Measurements from ENCODE around the gene IFT122. TPM values are rescaled to one million over a fixed set of nuclear protein-coding genes. Genes with fewer than 3 reads are reported as not detected.
"Not testable (repeated sequence)": the region's sequence is repeated elsewhere in the genome, so short reads cannot be mapped to it uniquely, and the experiment has no call there.

Gene IFT122
- total and polyA plus RNA-seq, 4 donors: 26.5 to 44.0 (median 36.7) TPM

- peaks cover 51% of the 10 kb centered on the region for H3K36me3 ChIP-seq (ENCODE audit: control insufficient read depth, insufficient read depth, low read length)
- not testable (repeated sequence) for H3K27ac ChIP-seq (ENCODE audit: low read depth, low read length)
- WGBS (ENCODE audit: insufficient coverage): 100% methylated on average over 5 of the region's 14 CpGs
These were observed 59.7 kb downstream of the IFT122 start for GRCh38 chr3:129499604-129500333.

GRCh38 chr3:129500334-129500658, 60.3 kb downstream of the IFT122 start:
- H3K27ac ChIP-seq (ENCODE audit: low read depth, low read length): no peak overlapping the region
- 100% methylated on average over 2 of the region's 5 CpGs for WGBS (ENCODE audit: insufficient coverage)
- H3K9me3 ChIP-seq (ENCODE audit: control insufficient read depth, insufficient read depth, low read length): no peaks in the 10 kb centered on the region
- peaks cover 50% of the 10 kb centered on the region for H3K36me3 ChIP-seq (ENCODE audit: control insufficient read depth, insufficient read depth, low read length)
- DNase-seq (ENCODE audit: low read depth in 4 of 6, low spot score in 6 of 6): no peak
- no peak overlapping the region for H3K4me3 ChIP-seq (ENCODE audit: low read depth, low read length)
- H3K27me3 ChIP-seq (ENCODE audit: control insufficient read depth, insufficient read depth, low read length): no peaks in the 10 kb centered on the region
- peaks cover 11% of the 10 kb centered on the region for H3K4me1 ChIP-seq (ENCODE audit: control insufficient read depth, insufficient read depth, low read length)

More at GRCh38 chr3:129499604-129500333, 59.7 kb downstream of the IFT122 start:
- H3K27me3 ChIP-seq (ENCODE audit: control insufficient read depth, insufficient read depth, low read length); H3K9me3 ChIP-seq (ENCODE audit: control insufficient read depth, insufficient read depth, low read length); H3K4me3 ChIP-seq (ENCODE audit: low read depth, low read length); DNase-seq (ENCODE audit: low read depth in 4 of 6, low spot score in 6 of 6): not testable (repeated sequence)
- H3K4me1 ChIP-seq (ENCODE audit: control insufficient read depth, insufficient read depth, low read length): peaks cover 11% of the 10 kb centered on the region

GRCh38 chr3:129501630-129502029, 61.6 kb downstream of the IFT122 start:
- DNase-seq (ENCODE audit: low read depth in 4 of 6, low spot score in 6 of 6): no peak
- peaks cover 21% of the 10 kb centered on the region for H3K4me1 ChIP-seq (ENCODE audit: control insufficient read depth, insufficient read depth, low read length)
- H3K9me3 ChIP-seq (ENCODE audit: control insufficient read depth, insufficient read depth, low read length): no peaks in the 10 kb centered on the region
- H3K36me3 ChIP-seq (ENCODE audit: control insufficient read depth, insufficient read depth, low read length): peaks cover 43% of the 10 kb centered on the region
- H3K27ac ChIP-seq (ENCODE audit: low read depth, low read length): no peak overlapping the region
- no peak overlapping the region for H3K4me3 ChIP-seq (ENCODE audit: low read depth, low read length)
- no peaks in the 10 kb centered on the region for H3K27me3 ChIP-seq (ENCODE audit: control insufficient read depth, insufficient read depth, low read length)
- WGBS (ENCODE audit: insufficient coverage): 100% methylated on average over 1 of the region's 5 CpGs

- Histone ChIP-seq H3K27me3 (ENCODE audit: control insufficient read depth, insufficient read depth, low read length) (no peaks in the 10 kb centered on the region), H3K9me3 (ENCODE audit: control insufficient read depth, insufficient read depth, low read length) (no peaks in the 10 kb centered on the region), H3K4me1 (ENCODE audit: control insufficient read depth, insufficient read depth, low read length) (peaks cover 32% of the 10 kb centered on the region), H3K27ac (ENCODE audit: low read depth, low read length) (no peak overlapping the region), H3K36me3 (ENCODE audit: control insufficient read depth, insufficient read depth, low read length) (peaks cover 42% of the 10 kb centered on the region), H3K4me3 (ENCODE audit: low read depth, low read length) (no peak overlapping the region)
- 89% methylated on average over 18 of the region's 18 CpGs for WGBS (ENCODE audit: insufficient coverage)
- peak in 1 of 6 donors; percentile 30 for DNase-seq (ENCODE audit: low read depth in 4 of 6, low spot score in 6 of 6)
These were observed 62.8 kb downstream of the IFT122 start for GRCh38 chr3:129502641-129503408.

- H3K27ac ChIP-seq (ENCODE audit: low read depth, low read length): no peak overlapping the region
These were observed 63.7 kb downstream of the IFT122 start for GRCh38 chr3:129503471-129504291.

GRCh38 chr3:129504471-129505100, 64.6 kb downstream of the IFT122 start:
- Histone ChIP-seq H3K4me1 (ENCODE audit: control insufficient read depth, insufficient read depth, low read length) (peaks cover 32% of the 10 kb centered on the region), H3K4me3 (ENCODE audit: low read depth, low read length) (no peak overlapping the region), H3K27me3 (ENCODE audit: control insufficient read depth, insufficient read depth, low read length) (no peaks in the 10 kb centered on the region), H3K9me3 (ENCODE audit: control insufficient read depth, insufficient read depth, low read length) (no peaks in the 10 kb centered on the region), H3K36me3 (ENCODE audit: control insufficient read depth, insufficient read depth, low read length) (peaks cover 39% of the 10 kb centered on the region), H3K27ac (ENCODE audit: low read depth, low read length) (no peak overlapping the region)
- 80% methylated on average over 1 of the region's 5 CpGs for whole genome bisulfite sequencing (ENCODE audit: insufficient coverage)
- no peak for DNase-seq (ENCODE audit: low read depth in 4 of 6, low spot score in 6 of 6)

More at GRCh38 chr3:129503471-129504291, 63.7 kb downstream of the IFT122 start:
- Histone ChIP-seq H3K36me3 (ENCODE audit: control insufficient read depth, insufficient read depth, low read length) (peaks cover 40% of the 10 kb centered on the region), H3K9me3 (ENCODE audit: control insufficient read depth, insufficient read depth, low read length) (no peaks in the 10 kb centered on the region), H3K27me3 (ENCODE audit: control insufficient read depth, insufficient read depth, low read length) (no peaks in the 10 kb centered on the region), H3K4me1 (ENCODE audit: control insufficient read depth, insufficient read depth, low read length) (peaks cover 32% of the 10 kb centered on the region), H3K4me3 (ENCODE audit: low read depth, low read length) (no peak overlapping the region)
- peak in 1 of 6 donors; percentile 60 for DNase-seq (ENCODE audit: low read depth in 4 of 6, low spot score in 6 of 6)
- WGBS (ENCODE audit: insufficient coverage): 77% methylated on average over 12 of the region's 13 CpGs

- H3K4me3 ChIP-seq (ENCODE audit: low read depth, low read length): no peak overlapping the region
- H3K4me1 ChIP-seq (ENCODE audit: control insufficient read depth, insufficient read depth, low read length): peaks cover 32% of the 10 kb centered on the region
- H3K9me3 ChIP-seq (ENCODE audit: control insufficient read depth, insufficient read depth, low read length): no peaks in the 10 kb centered on the region
- WGBS (ENCODE audit: insufficient coverage): 95% methylated on average over 2 of the region's 6 CpGs
- no peak overlapping the region for H3K27ac ChIP-seq (ENCODE audit: low read depth, low read length)
- DNase-seq (ENCODE audit: low read depth in 4 of 6, low spot score in 6 of 6): peak in 1 of 6 donors; percentile 80
- H3K27me3 ChIP-seq (ENCODE audit: control insufficient read depth, insufficient read depth, low read length): no peaks in the 10 kb centered on the region
- H3K36me3 ChIP-seq (ENCODE audit: control insufficient read depth, insufficient read depth, low read length): peaks cover 36% of the 10 kb centered on the region
These were observed 65.3 kb downstream of the IFT122 start for GRCh38 chr3:129505341-129505740.

- H3K27ac ChIP-seq (ENCODE audit: low read depth, low read length): no peak overlapping the region
- 80% methylated on average over 8 of the region's 9 CpGs for WGBS (ENCODE audit: insufficient coverage)
These were observed 66.3 kb downstream of the IFT122 start for GRCh38 chr3:129506231-129506742.

More at GRCh38 chr3:129506231-129506742, 66.3 kb downstream of the IFT122 start:
- H3K9me3 ChIP-seq (ENCODE audit: control insufficient read depth, insufficient read depth, low read length): no peaks in the 10 kb centered on the region
- DNase-seq (ENCODE audit: low read depth in 4 of 6, low spot score in 6 of 6): peak in 1 of 6 donors; percentile 16
- no peaks in the 10 kb centered on the region for H3K27me3 ChIP-seq (ENCODE audit: control insufficient read depth, insufficient read depth, low read length)
- H3K4me3 ChIP-seq (ENCODE audit: low read depth, low read length): no peak overlapping the region
- H3K36me3 ChIP-seq (ENCODE audit: control insufficient read depth, insufficient read depth, low read length): peaks cover 31% of the 10 kb centered on the region
- peaks cover 32% of the 10 kb centered on the region for H3K4me1 ChIP-seq (ENCODE audit: control insufficient read depth, insufficient read depth, low read length)
